Dermis microvascular lymphatic vessel endothelial cell (primary cell): ENCODE results near the gene U2AF2. TPM values are rescaled to one million over a fixed set of nuclear protein-coding genes. Genes with fewer than 3 reads are reported as not detected.

ENCODE experiments used
- DNase-seq, 2 donors: peaks; one replicate each; pipeline versions ENCODE4 v3.0.0 to v3.0.0-alpha.2; 2010; ENCODE audit warnings: low read depth in 2 of 2
- total RNA-seq: library from RNA; depleted of rRNA; stranded (reverse); fragments of >200 nt; gene quantifications from 2 replicates; pipeline ENCODE4 v1.2.1, GENCODE V29; 2014

U2AF2 gene
- total RNA-seq, 1 donor from 2014 or later, result 84.0 TPM

GRCh38 chr19:55643003-55643886, 11.6 kb upstream of the U2AF2 start, which contains the start of gene ZNF581:
Gene ZNF581, plus strand, starts transcription at chr19:55643649. Its CDS starts 923 bp downstream, at chr19:55644572.
- DNase-seq, result peak; percentile 43 to 74

DNA sequence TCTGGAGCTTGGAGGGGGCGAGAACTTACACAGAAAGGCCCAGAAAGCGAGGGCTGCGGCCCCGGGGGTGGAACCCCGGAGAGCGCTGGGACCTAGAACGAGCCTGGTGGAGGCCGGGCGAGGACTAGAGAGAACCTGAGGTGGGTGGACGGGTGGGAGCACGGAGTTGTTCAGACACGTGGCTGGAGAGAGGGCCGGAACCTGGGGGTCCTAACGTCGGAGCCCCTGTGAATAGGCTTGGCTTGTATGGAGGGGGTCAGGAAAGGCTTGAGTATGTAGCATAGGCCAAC, 11.0 kb upstream of the U2AF2 start:
- DNase-seq, result no peak

- DNase-seq, result no peak
Measured at GRCh38 chr19:55644191-55644833, 10.5 kb upstream of the U2AF2 start.

DNA sequence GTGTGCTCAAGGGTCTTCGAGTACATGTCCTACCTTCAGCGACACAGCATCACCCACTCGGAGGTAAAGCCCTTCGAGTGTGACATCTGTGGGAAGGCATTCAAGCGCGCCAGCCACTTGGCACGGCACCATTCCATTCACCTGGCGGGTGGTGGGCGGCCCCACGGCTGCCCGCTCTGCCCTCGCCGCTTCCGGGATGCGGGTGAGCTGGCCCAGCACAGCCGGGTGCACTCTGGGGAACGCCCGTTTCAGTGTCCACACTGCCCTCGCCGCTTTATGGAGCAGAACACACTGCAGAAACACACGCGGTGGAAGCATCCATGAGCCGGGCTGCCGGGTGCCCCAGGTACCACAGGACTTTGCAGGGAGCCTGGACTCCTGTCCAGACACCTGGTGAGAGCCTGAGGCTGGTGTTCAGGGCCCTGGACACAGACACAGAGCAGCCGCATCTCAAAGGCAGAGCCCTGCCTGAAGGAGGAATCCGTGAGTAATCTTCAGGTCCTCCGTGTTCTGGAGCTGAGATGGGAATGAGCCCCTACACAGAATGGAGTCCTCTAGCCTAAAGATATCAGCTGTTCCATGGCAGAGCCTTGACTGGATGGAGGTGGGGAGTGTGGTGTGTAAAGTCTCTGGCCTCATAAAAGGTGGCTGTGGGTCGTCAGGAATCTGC, 9.9 kb upstream of the U2AF2 start:
- DNase-seq, result no peak

GRCh38 chr19:55645512-55645881, 9.3 kb upstream of the U2AF2 start:
- DNase-seq, result no peak

DNA sequence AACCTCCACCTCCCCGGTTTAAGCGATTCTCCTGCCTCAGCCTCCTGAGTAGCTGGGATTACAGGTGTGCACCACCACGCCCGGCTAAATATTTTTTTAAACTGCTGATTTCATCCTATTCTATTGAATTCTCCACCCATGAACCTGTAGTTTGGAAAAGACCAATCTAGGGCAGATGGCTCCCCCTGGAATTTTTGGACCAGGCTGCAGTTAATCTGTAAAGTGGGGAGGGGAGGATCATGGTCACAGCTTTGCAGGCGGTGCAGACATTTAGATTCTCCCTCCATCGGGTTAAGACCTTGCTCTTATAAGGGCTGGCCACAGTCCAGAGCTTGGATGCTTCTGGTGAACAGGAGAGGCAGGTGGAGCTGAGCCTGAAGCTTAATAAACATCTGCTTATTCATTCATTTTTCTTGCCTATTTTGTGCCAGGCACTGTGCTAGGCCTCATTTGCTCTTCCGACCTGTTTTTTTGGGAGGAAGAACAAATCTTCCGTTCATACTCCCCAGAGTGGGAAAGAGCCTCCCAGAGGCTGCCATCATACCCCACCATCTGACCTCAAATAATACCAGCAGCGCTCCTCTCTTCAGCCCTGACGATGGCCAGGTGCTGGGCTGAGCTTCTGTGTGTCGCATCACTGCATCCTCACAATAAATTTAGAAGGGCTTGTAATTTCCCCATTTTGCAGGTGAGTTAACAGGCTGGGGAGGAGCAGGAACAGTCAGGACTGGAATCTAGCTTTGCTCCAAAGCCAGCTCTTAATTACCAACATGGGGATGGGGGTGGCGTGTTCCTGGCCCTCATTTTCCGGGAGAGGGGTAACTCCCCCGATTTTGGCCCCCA, 7.7 kb upstream of the U2AF2 start:
- DNase-seq, result no peak

DNA sequence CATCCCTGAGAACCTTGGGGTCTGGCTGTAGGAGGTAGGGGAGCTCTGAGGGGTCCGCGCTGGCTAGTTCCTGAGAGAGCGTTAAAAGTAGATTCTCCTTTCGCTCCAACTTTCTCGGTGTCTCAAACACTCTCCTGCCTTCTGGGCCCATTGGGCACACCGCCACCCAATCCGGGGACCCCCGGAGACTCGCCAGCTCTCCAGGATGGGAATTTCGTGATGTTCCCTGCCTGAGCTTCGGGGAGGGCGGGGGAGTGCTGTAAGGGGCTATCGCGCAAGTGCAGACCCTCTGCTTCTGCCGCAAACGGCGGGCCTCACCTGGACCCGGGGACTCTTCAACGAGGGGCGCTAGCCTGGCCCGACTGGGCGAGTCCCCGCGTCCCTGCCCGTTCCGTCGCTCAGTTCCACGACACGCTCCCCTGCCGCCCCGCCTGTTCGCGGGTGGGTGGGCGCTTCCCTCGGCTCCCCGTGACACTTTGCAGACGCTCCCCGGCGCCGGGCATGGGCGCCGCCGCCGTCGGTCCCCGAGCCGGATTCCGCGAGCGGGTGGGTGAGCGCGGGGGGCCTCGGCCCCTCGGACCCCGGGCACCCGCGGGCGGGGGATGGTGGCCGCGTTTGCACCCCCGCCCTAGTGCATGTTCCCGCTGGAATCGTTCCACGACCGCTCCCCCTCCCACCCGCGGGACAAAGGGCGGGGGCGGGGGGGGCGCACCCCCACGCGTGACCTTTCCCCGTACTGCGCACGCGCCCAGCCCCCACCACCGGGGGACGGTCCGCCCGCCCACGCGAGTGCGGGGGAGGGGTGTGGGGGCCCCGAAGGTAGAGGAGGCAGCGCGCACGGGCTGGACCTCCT, 6.9 kb upstream of the U2AF2 start, which contains the start of gene CCDC106:
CCDC106 (plus strand) TSS at position 481 of the 853 bp plus-strand sequence. CDS start 835 bp downstream, outside the sequence.
- peak in 1 of 2 donors; percentile 70 for DNase-seq

GRCh38 chr19:55648585-55649267, 6.1 kb upstream of the U2AF2 start:
- DNase-seq, result peak in 1 of 2 donors; percentile 17

DNA sequence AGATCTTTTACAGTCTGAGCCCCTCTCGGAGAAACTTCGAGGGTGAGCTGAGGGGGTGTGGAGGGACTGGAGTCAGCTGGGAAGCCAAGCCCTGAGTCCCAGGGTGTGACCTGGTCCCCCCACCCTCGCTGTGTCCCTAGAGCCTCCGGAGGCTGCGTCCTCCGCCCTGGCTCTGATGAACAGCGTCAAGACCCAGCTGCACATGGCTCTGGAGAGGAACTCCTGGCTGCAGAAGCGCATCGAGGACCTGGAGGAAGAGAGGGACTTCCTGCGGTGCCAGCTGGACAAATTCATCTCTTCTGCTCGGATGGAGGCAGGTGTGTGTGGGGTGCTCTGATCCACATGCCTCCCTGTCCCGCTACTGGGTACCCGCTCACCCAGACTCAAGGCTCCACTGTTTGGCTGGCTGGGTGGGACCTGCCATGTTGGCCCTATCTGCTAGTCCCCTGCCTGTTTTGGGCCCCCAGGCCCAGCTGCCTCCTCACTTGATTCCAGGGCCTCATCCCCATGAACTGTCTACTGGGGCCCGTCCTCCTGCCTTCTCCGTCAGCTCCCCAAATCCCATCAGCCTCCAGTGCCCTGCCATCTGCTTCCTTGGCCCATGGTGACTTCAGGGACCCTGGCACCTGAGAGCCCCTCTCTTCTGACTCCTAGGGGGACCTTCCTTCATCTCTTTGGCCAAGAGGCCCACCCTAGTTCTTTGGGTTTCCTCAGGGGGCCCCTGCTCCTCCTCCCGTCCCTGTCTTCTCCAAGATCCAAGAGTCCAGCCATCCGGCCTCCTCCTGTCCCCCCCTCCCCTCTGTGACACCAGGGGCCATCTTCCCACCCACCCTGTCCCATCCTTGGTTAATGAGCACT, 5.3 kb upstream of the U2AF2 start:
- DNase-seq, result no peak

DNA sequence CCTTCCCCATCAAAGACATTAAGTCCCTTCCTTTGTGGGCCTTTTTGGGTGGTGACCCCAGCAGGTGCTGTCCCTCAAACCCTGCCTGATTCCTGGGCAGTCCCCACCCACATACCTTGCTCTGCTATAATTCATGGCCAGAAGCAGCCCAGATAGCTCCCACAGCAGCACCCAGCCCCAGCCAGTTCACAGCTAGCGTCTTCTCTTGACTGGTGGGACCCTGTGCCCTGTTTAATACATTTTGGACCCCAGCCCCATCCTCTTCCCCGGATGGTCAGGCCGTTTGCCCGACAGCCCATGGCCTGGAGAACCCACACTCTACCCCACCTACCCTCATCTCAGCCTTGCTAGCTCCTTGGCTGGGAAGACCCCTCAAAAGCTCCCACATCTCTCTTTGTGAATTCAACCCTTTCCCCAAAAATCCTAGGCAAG, 4.7 kb upstream of the U2AF2 start:
- DNase-seq, result no peak

- DNase-seq, result no peak
Measured at GRCh38 chr19:55650602-55651230, 4.1 kb upstream of the U2AF2 start.

DNA sequence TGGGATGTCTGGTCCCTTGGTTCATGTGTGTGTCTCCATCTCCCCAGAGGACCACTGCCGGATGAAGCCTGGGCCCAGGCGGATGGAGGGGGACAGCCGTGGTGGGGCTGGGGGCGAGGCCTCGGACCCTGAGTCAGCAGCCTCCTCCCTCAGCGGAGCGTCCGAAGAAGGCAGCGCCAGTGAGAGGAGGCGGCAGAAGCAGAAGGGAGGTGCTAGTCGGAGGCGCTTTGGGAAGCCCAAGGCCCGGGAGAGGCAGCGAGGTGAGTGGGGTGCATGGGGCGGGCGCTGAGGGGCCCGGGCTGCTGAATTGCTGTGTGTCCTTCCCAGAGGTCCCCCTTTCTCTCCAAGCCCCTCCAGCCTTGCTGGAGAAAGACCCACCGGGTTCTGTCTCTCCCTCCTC, 3.6 kb upstream of the U2AF2 start:
- DNase-seq, result no peak

GRCh38 chr19:55652311-55653128, 2.3 kb upstream of the U2AF2 start:
- DNase-seq, result no peak

GRCh38 chr19:55653651-55654322, 1.0 kb upstream of the U2AF2 start:
- DNase-seq, result peak; percentile 97 to 98

DNA sequence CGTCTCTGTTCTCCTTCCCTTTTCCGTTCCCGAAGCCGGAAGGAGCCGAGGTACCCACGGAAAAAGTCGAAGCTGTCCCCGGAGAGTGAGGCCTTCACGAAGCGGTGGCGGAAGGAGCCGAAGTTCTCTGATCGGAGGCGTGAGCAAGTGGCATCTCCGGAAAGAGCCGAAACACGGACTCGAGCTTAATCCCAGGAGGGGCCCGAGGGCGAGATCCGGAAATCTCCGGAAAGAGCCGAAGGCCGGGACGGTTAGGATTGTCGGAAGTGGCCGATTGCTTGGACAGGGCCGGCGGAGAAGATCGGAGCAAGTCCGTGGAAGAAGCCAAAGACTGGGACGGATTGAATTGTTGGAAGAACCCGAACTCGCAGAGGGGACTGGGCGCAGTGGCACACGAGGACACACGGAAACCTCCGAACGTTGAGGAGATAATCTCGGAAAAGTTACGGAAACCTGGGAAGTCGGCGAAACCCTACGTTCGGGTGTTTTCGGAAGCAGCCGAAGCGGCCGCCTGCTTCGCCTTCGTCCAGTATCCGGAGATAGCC, 440 bp upstream of the U2AF2 start:
- DNase-seq, result peak; percentile 99

GRCh38 chr19:55655648-55656040, 809 bp downstream of the U2AF2 start:
- no peak for DNase-seq

DNA sequence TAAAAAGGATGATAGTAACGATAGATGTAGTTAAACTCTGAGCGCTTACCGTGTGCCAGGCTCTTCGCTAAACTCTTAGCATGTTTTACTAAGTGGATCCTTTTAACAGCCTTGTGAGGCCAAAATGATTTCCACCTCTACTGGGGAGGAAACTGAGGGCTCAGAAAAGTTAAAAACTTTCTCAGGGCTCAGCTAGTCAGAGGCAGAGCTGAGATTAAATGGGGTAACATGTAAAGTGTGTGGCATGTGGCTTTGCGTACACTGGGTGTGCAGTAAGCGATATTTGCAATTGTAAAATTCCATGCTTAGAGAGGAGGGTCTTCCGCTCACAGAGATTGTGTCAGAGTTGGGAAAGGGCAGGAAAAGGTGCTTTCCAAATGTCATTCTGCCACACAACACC, 1.7 kb downstream of the U2AF2 start:
- DNase-seq, result no peak
